CD4-positive, alpha-beta T cell treated with Interleukin-15 for 4 hours (primary cell): ENCODE measurements around the gene SETD2.
A peak's percentile ranks its signal among the peaks of the same experiment; 100 is the strongest.

Experiments used
- DNase-seq: peaks from one replicate; pipeline ENCODE4 v3.0.0-alpha.2; 2020; ENCODE audit warnings: low spot score

The SETD2 gene

DNA sequence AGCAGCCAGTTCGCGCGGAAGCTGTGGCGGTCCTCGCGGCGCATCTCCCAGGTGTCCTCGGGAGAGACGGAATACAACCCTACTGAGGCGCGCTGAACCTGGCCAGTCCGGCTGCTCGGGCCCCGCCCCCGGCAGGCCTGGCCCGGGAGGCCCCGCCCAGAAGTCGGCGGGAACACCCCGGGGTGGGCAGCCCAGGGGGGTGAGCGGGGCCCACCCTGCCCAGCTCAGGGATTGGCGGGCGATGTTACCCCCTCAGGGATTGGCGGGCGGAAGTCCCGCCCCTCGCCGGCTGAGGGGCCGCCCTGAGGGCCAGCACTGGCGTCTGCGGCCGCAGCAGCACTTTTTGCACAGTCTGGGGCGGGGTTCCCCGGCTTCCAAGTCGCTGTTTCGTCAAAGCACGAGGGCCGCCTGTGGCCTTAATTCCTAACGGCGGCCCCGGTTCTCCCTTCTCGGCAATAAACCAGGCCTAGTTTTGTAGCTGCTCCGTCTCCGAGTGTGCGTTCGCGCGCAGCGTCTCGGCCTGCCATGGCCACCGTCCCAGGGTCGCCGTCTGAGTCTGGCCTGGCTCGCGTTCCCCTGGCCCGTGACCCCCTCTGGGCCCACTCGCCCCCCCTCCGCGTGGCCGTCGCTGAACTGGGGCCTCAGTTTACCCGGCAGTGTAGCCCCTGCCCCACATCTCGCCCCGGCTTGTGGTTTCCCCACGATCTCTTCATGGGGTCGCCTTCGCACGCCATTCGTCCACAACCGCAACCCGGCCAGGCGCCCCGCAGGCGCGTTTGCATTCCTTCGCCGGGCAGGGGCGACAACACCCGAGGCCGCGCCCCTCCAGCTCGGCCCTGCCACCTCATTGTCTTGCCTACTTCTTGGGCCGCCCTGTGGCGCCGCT, 154.4 kb downstream of the SETD2 start:
- peak; percentile 62 for DNase-seq

DNA sequence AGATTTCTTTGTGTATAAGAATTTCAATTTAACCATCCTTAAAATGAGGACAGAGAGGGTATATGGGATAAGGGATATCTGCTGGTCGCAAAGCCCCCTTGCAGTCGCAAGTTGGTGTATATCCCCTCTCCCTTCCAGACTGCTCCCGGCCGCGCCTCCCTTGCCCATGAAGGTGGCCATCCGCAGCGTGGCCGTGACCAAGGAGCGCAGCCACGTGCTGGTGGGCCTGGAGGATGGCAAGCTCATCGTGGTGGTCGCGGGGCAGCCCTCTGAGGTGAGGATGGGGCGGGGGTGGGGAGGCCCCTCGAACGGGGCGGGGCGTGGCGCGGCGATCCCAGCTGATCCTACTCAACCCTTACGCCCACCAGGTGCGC, 155.1 kb downstream of the SETD2 start:
- DNase-seq: no peak

GRCh38 chr3:47008234-47008796, 155.6 kb downstream of the SETD2 start:
- DNase-seq: no peak

GRCh38 chr3:47007482-47008233, 156.3 kb downstream of the SETD2 start:
- no peak for DNase-seq

DNA sequence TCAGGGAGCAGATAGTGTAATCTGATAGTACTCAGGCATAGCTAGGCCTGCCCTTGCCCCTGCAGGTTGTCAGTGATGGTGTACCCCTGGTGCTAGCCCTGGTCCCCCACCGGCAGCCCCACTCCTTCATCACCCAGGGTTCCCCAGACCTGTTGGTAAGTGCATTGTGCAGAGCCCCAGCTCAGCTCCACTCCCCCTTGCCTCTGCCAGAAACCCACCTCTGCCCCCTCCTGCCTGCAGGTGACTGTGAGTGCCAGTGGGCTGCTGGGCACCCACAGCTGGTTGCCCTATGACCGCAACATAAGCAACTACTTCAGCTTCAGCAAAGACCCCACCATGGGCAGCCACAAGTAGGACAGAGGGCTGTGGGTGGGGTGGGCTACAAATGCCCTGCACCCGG, 156.9 kb downstream of the SETD2 start:
- no peak for DNase-seq

DNA sequence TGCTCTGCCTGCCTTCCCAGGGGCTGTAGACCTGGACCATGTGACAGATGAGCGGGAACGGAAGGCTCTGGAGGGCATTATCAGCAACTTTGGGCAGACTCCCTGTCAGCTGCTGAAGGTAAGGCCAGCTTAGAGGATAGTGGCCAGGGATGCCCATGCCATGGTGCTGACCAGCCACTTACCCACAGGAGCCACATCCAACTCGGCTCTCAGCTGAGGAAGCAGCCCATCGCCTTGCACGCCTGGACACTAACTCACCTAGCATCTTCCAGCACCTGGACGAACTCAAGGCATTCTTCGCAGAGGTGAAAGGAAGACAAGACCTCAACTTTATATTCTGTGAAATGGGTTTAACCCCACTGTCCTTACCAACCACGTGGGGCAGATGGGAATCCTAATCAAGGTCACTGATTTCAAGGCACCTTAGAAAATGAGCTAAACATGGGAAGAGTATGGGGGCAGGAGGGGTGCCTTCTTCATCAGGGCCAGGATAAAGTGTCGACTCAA, 157.7 kb downstream of the SETD2 start:
- DNase-seq: no peak

DNA sequence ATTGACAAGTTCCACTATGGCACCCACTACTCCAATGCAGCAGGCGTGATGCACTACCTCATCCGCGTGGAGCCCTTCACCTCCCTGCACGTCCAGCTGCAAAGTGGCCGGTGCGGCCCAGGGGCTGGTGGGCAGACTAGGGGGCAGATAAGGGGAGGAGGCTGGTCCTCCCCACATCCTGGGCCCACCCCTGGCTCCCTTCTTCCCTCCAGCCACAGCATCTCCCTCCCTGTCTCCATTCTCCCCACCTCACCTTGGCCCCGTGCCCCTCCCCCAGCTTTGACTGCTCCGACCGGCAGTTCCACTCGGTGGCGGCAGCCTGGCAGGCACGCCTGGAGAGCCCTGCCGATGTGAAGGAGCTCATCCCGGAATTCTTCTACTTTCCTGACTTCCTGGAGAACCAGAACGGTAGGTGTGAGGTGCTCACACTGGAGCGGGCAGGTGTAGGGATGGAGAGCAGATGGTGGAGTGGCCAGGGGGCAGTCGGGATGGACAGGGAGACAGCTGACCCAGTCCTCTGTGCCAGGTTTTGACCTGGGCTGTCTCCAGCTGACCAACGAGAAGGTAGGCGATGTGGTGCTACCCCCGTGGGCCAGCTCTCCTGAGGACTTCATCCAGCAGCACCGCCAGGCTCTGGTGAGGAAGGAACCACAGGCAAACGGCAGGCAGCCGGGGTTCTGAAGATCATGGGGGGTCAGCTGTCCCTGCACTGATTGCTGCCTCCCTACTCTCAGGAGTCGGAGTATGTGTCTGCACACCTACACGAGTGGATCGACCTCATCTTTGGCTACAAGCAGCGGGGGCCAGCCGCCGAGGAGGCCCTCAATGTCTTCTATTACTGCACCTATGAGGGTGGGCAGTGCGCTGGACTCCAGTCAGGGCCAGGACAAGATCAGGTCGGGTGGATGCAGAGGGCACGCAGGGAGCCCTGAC, 158.4 kb downstream of the SETD2 start:
- no peak for DNase-seq

DNA sequence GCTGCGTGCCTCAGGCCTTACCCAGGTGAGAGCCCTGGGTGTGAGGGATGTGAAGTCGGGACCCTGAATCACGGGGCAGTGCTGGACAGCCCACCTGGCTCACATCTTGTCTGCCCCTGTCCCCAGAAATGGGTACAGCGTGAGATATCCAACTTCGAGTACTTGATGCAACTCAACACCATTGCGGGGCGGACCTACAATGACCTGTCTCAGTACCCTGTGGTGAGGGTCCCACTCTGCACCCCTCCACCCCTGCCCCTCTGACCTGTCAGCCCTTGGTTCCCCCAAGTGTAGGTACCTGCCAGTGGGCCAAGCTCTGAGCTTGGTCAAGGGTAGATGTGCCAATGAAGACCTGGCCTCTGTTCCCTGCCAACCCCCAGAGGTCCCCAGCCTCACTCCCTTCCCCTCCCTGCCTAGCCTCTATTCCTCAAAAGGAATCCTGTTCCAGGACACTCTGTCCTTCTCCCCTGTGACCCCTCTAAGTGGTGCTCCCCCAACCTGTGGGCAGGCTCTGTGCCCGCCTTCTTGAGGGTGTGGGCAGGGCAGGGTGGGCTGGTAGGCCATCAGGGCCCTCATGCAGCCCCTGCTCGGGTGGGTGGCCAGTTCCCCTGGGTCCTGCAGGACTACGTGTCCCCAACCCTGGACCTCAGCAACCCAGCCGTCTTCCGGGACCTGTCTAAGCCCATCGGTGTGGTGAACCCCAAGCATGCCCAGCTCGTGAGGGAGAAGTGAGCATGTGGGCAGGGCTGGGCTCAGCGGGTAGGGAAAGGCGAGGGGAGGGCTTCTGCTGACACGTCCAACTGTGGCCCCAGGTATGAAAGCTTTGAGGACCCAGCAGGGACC, 159.3 kb downstream of the SETD2 start:
- no peak for DNase-seq

DNA sequence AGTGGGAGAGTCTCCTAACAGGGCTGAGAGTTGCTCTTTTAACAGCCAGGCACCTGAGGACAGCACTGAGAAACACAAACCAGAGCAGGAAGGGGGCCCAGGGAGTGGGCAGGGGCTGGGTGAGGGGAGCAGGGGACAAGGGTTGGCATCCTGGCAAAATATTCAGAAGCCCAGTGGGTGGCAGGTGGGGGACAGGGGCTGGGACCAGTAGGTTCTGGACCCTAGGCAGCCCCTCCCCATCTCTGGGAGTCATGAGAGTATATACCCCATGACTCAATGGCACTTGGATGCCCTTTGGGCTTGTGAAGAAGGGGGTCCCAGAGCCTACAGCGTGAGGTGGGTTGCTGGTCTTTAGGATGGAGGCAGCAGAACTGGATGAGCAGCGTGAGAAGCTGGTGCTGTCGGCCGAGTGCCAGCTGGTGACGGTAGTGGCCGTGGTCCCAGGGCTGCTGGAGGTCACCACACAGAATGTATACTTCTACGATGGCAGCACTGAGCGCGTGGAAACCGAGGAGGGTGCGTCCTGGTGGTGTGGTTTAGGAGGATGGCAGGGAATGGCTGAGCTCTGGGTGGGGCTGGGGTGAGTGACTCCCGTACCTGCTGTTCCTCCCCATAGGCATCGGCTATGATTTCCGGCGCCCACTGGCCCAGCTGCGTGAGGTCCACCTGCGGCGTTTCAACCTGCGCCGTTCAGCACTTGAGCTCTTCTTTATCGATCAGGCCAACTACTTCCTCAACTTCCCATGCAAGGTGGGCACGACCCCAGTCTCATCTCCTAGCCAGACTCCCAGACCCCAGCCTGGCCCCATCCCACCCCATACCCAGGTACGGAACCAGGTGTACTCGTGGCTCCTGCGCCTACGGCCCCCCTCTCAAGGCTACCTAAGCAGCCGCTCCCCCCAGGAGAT, 160.2 kb downstream of the SETD2 start:
- no peak for DNase-seq

DNA sequence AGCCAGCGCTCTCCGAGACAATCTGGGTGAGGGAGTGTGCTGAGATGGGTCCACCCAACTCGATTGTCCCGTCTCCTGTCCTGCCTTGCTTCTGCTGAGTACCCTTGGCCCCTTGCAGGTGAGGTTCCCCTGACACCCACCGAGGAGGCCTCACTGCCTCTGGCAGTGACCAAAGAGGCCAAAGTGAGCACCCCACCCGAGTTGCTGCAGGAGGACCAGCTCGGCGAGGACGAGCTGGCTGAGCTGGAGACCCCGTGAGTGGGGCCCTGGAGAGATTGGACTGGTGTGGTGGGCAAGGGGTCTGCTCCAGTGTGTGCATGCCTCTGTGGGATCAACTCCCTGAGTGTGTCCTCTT, 160.9 kb downstream of the SETD2 start:
- no peak for DNase-seq

DNA sequence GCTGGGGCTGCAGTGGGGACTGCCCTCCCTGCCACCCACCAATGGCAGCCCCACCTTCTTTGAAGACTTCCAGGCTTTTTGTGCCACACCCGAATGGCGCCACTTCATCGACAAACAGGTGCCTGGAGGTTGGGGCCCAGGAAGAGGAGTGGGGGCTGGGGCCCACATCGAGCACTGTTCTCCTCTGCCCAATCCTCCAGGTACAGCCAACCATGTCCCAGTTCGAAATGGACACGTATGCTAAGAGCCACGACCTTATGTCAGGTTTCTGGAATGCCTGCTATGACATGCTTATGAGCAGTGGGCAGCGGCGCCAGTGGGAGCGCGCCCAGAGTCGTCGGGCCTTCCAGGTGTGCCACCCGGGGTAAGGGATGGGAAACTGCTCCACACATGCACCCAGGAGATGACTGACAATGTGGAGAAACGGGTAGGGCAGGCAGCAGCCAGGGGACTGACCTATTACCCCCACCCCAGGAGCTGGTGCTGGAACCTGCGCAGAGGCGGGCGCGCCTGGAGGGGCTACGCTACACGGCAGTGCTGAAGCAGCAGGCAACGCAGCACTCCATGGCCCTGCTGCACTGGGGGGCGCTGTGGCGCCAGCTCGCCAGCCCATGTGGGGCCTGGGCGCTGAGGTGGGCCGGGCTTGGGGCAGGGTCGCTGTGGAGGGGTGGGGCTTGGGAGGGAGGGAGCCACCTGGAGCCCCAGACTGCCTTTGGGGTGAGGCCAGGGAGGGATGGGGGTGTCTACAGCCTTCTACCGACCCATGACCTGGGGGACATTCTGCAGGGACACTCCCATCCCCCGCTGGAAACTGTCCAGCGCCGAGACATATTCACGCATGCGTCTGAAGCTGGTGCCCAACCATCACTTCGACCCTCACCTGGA, 161.5 kb downstream of the SETD2 start:
- DNase-seq: no peak

- DNase-seq: no peak
These were observed 162.2 kb downstream of the SETD2 start for GRCh38 chr3:47001731-47002170.

DNA sequence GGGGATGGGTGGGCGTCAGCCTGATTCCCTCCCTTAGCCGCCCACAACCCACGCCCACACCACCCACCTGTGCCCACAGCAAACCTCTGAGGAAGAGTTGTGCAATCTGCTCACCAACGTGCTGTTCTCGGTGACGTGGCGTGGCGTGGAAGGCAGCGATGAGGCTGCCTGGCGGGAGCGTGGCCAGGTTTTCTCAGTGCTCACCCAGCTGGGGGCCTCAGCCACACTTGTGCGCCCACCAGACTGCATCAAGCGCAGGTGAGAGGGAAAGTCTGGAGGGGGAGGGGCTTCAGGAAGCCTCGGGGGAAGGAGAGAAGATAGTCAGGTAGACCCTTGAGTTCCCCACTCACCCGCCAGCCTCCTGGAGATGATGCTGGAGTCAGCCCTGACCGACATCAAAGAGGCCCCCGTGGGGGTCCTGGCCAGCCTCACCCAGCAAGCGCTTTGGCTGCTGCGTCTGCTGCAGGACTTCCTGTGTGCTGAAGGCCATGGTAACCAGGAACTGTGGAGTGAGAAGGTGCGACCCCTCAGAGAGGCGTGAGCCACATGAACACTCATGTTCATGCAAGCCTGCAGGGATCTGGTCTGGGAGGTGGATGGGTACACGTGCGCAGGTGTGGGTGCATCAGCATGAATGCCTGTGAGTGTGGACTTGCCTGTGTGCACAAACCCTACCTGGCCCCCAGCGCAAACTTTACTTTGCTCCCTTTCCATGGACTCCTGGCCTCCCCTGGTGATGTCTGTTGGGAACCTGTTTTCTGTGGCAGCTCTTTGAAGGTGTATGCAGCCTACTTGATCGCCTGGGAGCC, 162.8 kb downstream of the SETD2 start:
- no peak for DNase-seq

GRCh38 chr3:47000198-47000815, 163.6 kb downstream of the SETD2 start:
- DNase-seq: no peak

GRCh38 chr3:46999516-47000197, 164.3 kb downstream of the SETD2 start:
- no peak for DNase-seq

- DNase-seq: no peak
These were observed 164.9 kb downstream of the SETD2 start for GRCh38 chr3:46998852-46999515.
